Prostate gland (tissue), 2 donors: ENCODE results near the gene TRIM34. TPM values are rescaled to one million over a fixed set of nuclear protein-coding genes. Genes with fewer than 3 reads are reported as not detected.
A peak's percentile ranks its signal among the peaks of the same experiment; 100 is the strongest.
"Not testable (repeated sequence)": the region's sequence is repeated elsewhere in the genome, so short reads cannot be mapped to it uniquely, and the experiment has no call there.

Source experiments
- DNase-seq: peaks from one replicate; pipeline ENCODE4 v3.0.0-alpha.2; 2019; ENCODE audit warnings: low spot score
- H3K27ac ChIP-seq, 2 donors: fragments of 200-600 bp; sonication (generic); 2 replicates each; pipeline ENCODE4 v1.5.1; 2017 to 2019
- H3K27me3 ChIP-seq: fragments of 200-600 bp; sonication (generic); replicated peaks from 2 replicates; pipeline ENCODE4 v1.5.1; 2019; ENCODE audit not compliant: insufficient read depth
- H3K36me3 ChIP-seq, 2 donors: fragments of 200-600 bp; sonication (generic); 1 replicate in 1 of 2; 2 replicates in 1 of 2; pipeline versions ENCODE4 v1.5.1 to v1.8.1; 2017 to 2019
- H3K4me1 ChIP-seq: fragments of 200-600 bp; sonication (generic); replicated peaks from 2 replicates; pipeline ENCODE4 v1.5.1; 2019
- H3K4me3 ChIP-seq, 2 donors: fragments of 200-600 bp; sonication (generic); 2 replicates each; pipeline ENCODE4 v1.5.1; 2017 to 2019
- H3K9me3 ChIP-seq: fragments of 200-600 bp; sonication (generic); 2 replicates; pipeline ENCODE4 v1.5.1; 2017
- POLR2A ChIP-seq: fragments of 450-650 bp; IDR thresholded peaks from one replicate; pipeline ENCODE4 v1.6.1; 2016; ENCODE audit warnings: antibody characterized with exemption, mild to moderate bottlenecking
- POLR2AphosphoS5 ChIP-seq: sonication (generic); formaldehyde crosslinking; IDR thresholded peaks from one replicate; pipeline ENCODE4 v1.6.1; 2017; ENCODE audit warnings: antibody characterized with exemption
- WGBS: methylation state at CpG from one replicate; pipeline ENCODE4 v1.1.5; 2018; 5-methylcytosine and 5-hydroxymethylcytosine counted together
- intact Hi-C: fragments of 100-400 bp; cut with DNase I; formaldehyde crosslinking; loops from one replicate; pipeline ENCODE4 v1.14.2; 2022
- total RNA-seq, 2 donors: library from RNA; depleted of rRNA; stranded (reverse); fragments of >200 nt; gene quantifications; one replicate each; pipeline ENCODE4 v1.1.0, GENCODE V29; 2016
- TF ChIP-seq, protein P1 (sequence below), 4 experiments: fragments of 200-600 bp in 2 of 4; fragments of 450-650 bp in 2 of 4; sonication (generic) in 2 of 4; IDR thresholded peaks; 1 replicate in 3 of 4; 2 replicates in 1 of 4; pipeline ENCODE4 v1.5.1; 2016 to 2019; ENCODE audit warnings: antibody characterized with exemption in 4 of 4, mild to moderate bottlenecking in 2 of 4, moderate library complexity in 2 of 4

Gene TRIM34
- total RNA-seq = 10 to 100 TPM; 10.3 to 15.5 TPM

- Histone ChIP-seq H3K9me3 (no peaks in the 10 kb centered on the region), H3K27ac (peak within 1 kb of the TSS; percentile 40 to 43), H3K4me3 (peak within 1 kb of the TSS; percentile 36 to 45), H3K4me1 (no peaks in the 10 kb centered on the region), H3K27me3 (no peaks in the 10 kb centered on the region), H3K36me3 (no peaks in the 10 kb centered on the region)
- 11% methylated on average over 7 of the region's 7 CpGs for WGBS
- TF ChIP-seq POLR2AphosphoS5 (peak; percentile 88), POLR2A (peak; percentile 56)
- TF ChIP-seq, protein P1, sequence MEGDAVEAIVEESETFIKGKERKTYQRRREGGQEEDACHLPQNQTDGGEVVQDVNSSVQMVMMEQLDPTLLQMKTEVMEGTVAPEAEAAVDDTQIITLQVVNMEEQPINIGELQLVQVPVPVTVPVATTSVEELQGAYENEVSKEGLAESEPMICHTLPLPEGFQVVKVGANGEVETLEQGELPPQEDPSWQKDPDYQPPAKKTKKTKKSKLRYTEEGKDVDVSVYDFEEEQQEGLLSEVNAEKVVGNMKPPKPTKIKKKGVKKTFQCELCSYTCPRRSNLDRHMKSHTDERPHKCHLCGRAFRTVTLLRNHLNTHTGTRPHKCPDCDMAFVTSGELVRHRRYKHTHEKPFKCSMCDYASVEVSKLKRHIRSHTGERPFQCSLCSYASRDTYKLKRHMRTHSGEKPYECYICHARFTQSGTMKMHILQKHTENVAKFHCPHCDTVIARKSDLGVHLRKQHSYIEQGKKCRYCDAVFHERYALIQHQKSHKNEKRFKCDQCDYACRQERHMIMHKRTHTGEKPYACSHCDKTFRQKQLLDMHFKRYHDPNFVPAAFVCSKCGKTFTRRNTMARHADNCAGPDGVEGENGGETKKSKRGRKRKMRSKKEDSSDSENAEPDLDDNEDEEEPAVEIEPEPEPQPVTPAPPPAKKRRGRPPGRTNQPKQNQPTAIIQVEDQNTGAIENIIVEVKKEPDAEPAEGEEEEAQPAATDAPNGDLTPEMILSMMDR (IDR thresholded peaks at IDR 0.05) = no peak
- peak; percentile 76 for DNase-seq
- intact Hi-C loops = loop anchor here (10.0 kb wide), 1 partner anchor 60 kb away; the partner anchor contains the start of genes TRIM22 and TRIM5
Measured at GRCh38 chr11:5624489-5625279, at the start of gene TRIM34. Gene TRIM34 (plus strand): TSS chr11:5625001. CDS start chr11:5632332, 7,331 bp downstream.

DNA sequence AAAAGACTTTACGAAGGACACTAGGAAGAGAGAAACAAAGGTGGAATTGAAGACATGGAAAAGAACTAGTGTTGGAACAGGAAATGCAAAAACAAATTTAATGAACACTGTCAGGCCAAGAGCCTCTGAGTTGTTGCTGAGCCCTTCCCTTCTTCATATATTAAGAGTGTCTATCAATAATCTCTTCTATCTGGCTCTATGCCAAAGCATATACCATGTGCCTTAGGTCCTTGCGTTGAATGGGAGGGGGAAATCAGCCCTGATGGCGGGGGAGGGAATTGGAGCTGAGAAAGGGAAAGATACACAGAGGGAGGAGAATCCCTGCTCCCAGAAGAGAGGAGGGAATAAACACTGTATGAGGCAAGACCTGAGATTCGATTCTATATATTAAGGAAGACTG is 49.6 kb upstream of the TRIM34 start:
- Histone ChIP-seq H3K4me1 (no peaks in the 10 kb centered on the region), H3K27me3 (no peaks in the 10 kb centered on the region), H3K27ac (no peak overlapping the region), H3K9me3 (no peaks in the 10 kb centered on the region), H3K4me3 (no peak overlapping the region), H3K36me3 (no peaks in the 10 kb centered on the region)
- DNase-seq = no peak
- 62% methylated on average over 4 of the region's 4 CpGs for WGBS
- no peak for TF ChIP-seq POLR2A
- TF ChIP-seq, protein P1 (IDR thresholded peaks at IDR 0.05) = no peak
- TF ChIP-seq POLR2AphosphoS5 = no peak
- intact Hi-C loops = no loop called here

- no peak for TF ChIP-seq POLR2A
- TF ChIP-seq, protein P1 (IDR thresholded peaks at IDR 0.05) = no peak
- TF ChIP-seq POLR2AphosphoS5 = no peak
- intact Hi-C loops = no loop called here
- Histone ChIP-seq H3K9me3 (no peaks in the 10 kb centered on the region), H3K36me3 (no peaks in the 10 kb centered on the region), H3K4me3 (no peak overlapping the region), H3K4me1 (no peaks in the 10 kb centered on the region), H3K27me3 (no peaks in the 10 kb centered on the region), H3K27ac (no peak overlapping the region)
- no peak for DNase-seq
Measured at GRCh38 chr11:5577101-5577500, 47.7 kb upstream of the TRIM34 start.

- H3K27ac ChIP-seq = no peak within 1 kb of the TSS
- no peak for DNase-seq
- intact Hi-C loops = no loop called here
- no peaks in the 10 kb centered on the region for H3K4me1 ChIP-seq
- no peaks in the 10 kb centered on the region for H3K9me3 ChIP-seq
- no peak within 1 kb of the TSS for H3K4me3 ChIP-seq
- no peak for TF ChIP-seq POLR2AphosphoS5
- TF ChIP-seq, protein P1 (IDR thresholded peaks at IDR 0.05) = no peak
- TF ChIP-seq POLR2A = no peak
- 85% methylated on average over 8 of the region's 8 CpGs for WGBS
- no peaks in the 10 kb centered on the region for H3K27me3 ChIP-seq
- no peaks in the 10 kb centered on the region for H3K36me3 ChIP-seq
Measured at GRCh38 chr11:5580577-5580976, 44.2 kb upstream of the TRIM34 start, which contains the start of gene OR52B6. Gene OR52B6 (plus strand): TSS chr11:5580877. CDS start chr11:5580877, 0 bp downstream.

- no peak overlapping the region for H3K27ac ChIP-seq
- H3K4me3 ChIP-seq = no peak overlapping the region
- DNase-seq = no peak
- intact Hi-C loops = no loop called here
- WGBS = 87% methylated on average over 4 of the region's 4 CpGs
- no peaks in the 10 kb centered on the region for H3K4me1 ChIP-seq
- H3K36me3 ChIP-seq = no peaks in the 10 kb centered on the region
- H3K27me3 ChIP-seq = no peaks in the 10 kb centered on the region
- H3K9me3 ChIP-seq = no peaks in the 10 kb centered on the region
- no peak for TF ChIP-seq POLR2AphosphoS5
- no peak for TF ChIP-seq POLR2A
- TF ChIP-seq, protein P1 (IDR thresholded peaks at IDR 0.05) = no peak
Measured at GRCh38 chr11:5581014-5581413, 43.8 kb upstream of the TRIM34 start.

DNA sequence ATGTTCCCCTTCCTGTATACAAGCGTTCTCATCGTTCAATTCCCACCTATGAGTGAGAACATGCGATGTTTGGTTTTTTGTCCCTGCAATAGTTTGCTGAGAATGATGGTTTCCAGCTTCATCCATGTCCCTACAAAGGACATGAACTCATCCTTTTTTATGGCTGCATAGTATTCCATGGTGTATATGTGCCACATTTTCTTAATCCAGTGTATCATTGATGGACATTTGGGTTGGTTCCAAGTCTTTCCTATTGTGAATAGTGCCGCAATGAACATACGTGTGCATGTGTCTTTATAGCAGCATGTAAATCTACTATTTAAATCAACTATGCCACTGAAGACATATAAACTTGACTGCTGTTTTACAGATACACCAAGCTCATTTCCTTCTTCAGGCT is 40.3 kb upstream of the TRIM34 start:
- H3K27me3 ChIP-seq, H3K4me3 ChIP-seq, DNase-seq, H3K36me3 ChIP-seq, intact Hi-C loops, H3K4me1 ChIP-seq, H3K27ac ChIP-seq, H3K9me3 ChIP-seq: not testable (repeated sequence)
- WGBS = 87% methylated on average over 5 of the region's 5 CpGs

GRCh38 chr11:5589906-5590305 is 34.9 kb upstream of the TRIM34 start:
- intact Hi-C loops, H3K4me3 ChIP-seq: not testable (repeated sequence)
- WGBS = 92% methylated on average over 31 of the region's 31 CpGs

More at GRCh38 chr11:5589906-5590305, 34.9 kb upstream of the TRIM34 start:
- H3K36me3 ChIP-seq, H3K27me3 ChIP-seq, H3K9me3 ChIP-seq, H3K4me1 ChIP-seq, H3K27ac ChIP-seq, DNase-seq: not testable (repeated sequence)
